NK-92 treated with Interleukin-12 subunit alpha and Interleukin-12 subunit beta, amount 100 ng/mL, for 24 hours (cell line): Measurements from ENCODE around the gene HECTD4.
"Not testable (repeated sequence)": the region's sequence is repeated elsewhere in the genome, so short reads cannot be mapped to it uniquely, and the experiment has no call there.

ENCODE experiments used
- DNase-seq: peaks from one replicate; lab custom pipeline; 2025; lab: John Stamatoyannopoulos, UW

Gene HECTD4, protein sequence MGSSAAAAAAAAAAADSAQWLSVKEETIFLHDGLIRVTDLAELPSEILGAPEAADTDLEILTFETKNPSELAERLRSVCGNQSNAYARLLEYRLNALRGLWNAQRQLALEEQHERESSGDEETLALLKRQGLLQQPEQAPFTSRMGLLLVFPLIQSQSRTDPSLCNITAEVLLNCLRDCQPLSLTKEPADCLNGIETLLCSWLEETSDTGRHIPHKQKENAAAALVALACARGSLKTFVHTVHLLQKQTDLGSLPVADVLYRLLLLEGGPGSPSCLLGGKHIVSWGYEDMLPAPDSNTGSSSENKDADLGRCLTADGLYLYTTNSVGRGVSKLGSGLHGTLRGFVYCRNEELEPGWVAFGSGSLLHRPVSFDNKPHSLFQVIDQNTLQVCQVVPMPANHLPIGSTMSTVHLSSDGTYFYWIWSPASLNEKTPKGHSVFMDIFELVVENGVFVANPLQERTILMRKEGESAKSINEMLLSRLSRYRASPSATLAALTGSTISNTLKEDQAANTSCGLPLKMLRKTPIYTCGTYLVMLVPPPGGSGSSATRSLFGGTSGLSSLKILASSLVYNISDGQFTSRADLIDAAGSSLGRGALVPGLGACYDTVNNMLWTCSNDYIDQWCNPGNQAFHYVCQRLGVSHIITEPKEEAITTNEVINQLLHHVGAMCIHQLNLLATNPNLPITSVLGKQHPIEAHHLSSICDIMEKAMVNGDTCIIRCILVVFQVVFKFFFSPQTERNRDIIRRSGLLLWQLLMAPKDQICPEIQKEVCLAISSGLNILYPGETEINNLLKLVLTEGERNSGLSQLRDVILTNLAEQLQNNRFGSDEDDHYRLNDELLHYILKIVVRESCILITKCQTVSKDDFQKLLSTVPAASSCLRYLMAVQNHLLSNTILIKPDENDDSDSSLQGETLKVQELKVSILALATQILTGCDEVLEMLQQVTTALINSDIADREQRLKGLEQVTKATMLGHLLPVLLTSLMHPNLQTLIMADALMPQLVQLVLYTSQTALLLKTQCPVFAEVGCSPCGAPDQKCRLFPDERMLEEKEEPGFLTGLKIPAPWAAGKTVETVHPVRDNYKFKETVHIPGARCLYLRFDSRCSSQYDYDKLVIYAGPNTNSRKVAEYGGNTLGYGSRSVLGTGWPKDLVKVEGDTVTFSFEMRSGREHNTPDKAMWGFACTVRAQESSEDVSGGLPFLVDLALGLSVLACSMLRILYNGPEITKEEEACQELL (N-terminal part only)

DNA sequence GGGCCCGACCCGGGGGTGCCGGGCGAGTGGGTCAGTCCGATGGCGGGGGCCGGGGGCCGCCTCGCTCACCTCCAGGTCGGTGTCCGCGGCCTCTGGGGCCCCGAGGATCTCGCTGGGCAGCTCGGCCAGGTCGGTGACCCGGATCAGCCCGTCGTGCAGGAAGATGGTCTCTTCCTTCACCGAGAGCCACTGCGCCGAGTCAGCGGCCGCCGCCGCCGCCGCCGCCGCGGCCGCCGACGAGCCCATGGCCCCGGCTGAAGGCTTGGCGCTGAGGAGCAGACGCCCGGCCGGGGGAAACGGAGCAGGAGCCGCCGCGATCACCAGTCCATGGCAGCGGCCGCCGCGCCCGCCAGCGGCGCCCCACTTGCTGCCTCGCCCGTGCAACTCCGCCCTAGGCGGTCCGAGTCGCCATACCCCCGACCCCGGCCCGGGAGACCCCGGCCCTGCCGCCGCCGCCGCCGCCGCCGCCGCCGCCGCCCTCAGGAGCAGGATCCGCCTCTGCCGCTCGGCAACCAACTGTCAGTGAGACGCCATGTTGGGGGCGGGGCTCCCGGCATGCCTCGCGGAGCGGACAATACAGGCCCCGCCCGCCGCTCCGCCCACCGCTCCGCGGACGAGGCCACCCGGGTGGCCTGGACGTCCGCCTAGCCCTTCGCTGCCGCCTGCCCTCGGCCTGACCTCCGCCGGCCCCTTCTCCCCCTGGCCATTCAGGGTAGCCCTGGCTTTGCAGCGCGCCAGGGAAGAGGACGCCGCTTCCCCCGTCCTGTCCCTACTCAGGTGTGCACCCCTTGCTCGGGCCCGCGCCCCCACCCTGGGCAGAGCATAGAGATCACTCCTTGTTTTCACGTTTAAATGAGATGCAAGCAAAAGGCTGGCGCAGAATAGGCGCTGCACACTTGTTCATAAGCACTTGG is at the start of gene HECTD4:
Gene HECTD4 (minus strand): TSS at position 549 of the 914 bp plus-strand sequence. CDS start 303 bp downstream, at position 246.
- DNase-seq: peak; percentile 86

DNA sequence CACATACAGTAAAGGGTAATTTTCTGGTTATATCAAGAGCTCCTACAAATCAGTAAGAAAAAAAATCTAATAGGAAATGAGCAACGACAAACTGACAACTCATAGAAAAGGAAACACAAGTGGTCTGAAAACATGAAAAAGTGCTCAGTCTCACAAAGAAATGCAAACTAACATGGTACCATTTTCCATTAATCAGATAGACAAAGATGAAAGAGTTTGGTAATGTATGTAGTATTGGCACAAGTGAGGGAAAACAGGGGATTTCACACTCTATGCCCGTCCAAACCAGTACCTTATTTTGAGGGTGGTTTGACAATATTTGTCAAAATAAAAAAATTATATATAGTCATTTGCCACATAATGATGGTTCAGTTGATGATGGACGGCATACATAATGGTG is 49.7 kb upstream of the HECTD4 start:
- DNase-seq: no peak

DNA sequence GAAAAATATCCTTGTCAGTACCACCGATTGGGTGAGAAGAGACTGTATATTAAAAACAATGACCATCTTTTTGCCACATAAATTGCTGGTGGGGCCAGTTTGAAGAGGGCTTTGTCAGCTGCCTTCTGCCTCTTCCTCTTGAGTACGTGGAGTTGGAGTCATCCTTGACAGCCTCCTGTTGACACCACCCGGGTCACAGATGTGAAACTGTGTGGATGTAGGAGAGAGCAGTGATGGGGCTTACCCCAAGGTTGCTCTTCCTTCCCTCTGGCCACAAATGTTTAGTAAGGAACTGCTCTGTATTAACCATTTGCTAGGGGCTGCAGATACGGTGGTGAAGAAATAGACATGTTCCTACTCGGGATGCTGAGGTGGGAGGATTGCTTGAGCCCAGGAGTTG is 48.7 kb upstream of the HECTD4 start:
- no peak for DNase-seq

DNA sequence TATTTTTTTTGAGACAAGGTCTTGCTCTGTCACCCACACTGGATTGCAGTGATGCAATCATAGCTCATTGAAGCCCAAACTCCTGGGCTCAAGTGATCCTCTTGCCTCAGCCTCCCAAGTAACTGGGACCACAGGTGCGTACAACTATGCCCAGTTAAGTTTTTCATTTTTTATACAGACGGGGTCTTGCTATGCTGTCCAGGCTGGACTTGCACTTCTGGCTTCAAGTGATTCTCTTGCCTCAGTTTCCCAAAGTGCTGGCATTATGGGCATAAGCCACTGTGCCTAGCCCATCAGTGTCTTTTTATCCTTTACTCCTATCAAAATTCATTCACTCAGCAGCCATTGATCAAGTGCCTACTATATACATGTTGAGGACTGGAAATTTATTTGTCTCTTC is 45.5 kb upstream of the HECTD4 start:
- DNase-seq: no peak

- no peak for DNase-seq
These were observed 43.6 kb upstream of the HECTD4 start for GRCh38 chr12:112425582-112426382.

DNA sequence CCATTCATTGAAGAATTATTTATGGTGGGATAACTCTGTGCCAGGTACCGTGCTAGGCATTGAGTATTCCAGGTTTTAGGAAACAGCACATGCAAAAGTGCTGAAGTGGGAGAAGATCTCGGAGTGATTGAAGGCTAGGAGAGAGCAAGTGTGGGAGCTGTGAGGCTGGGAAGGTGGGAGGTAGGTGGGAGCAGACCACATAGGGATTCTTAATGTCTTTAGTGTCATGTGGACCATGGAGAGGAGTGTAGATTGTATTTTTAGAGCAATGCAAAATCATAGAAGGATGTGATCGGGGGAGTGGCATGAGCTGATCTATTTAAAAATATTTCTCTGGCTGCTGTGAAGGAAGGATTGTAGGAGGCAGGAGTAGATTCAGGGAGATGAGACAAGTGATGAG is 41.9 kb upstream of the HECTD4 start:
- no peak for DNase-seq

DNA sequence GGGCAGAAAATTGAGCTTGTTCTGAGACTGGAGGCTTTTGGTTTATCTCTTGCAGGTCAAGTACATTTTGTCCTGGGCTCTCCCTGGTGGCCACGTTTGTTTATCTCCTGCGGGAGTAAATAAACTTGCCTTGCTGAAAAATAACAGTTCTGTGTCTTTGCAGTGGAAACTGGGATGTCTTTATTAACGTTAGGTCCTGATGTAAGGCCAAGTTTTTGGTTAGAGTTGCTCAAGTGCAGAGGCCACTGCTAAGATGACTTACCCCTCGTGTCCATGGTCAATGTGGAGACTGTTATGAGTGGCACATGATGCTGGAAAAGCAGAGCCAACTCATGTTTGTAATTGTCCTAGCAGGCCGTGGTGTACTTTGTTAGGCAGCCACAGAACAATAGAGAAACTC is 40.3 kb upstream of the HECTD4 start:
- DNase-seq: no peak

DNA sequence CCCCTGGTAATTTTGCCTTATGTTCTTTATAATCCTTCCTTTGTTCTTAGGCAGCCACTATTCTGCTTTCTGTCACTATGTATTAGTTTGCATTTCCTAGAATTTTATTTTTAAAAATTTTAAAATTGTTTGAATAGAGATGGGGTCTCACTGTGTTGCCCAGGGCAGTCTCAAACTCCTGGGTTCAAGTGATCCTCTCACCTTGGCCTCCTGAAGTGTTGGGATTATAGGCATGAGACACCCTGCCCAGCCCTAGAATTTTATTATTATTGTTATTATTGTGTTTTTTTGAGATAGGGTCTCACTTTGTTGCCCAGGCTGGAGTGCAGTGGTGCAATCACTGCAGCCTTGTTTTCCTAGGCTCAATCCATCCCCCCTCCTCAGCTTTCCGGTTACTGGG is 39.1 kb upstream of the HECTD4 start:
- no peak for DNase-seq

GRCh38 chr12:112420740-112421139 is 38.5 kb upstream of the HECTD4 start:
- no peak for DNase-seq

DNA sequence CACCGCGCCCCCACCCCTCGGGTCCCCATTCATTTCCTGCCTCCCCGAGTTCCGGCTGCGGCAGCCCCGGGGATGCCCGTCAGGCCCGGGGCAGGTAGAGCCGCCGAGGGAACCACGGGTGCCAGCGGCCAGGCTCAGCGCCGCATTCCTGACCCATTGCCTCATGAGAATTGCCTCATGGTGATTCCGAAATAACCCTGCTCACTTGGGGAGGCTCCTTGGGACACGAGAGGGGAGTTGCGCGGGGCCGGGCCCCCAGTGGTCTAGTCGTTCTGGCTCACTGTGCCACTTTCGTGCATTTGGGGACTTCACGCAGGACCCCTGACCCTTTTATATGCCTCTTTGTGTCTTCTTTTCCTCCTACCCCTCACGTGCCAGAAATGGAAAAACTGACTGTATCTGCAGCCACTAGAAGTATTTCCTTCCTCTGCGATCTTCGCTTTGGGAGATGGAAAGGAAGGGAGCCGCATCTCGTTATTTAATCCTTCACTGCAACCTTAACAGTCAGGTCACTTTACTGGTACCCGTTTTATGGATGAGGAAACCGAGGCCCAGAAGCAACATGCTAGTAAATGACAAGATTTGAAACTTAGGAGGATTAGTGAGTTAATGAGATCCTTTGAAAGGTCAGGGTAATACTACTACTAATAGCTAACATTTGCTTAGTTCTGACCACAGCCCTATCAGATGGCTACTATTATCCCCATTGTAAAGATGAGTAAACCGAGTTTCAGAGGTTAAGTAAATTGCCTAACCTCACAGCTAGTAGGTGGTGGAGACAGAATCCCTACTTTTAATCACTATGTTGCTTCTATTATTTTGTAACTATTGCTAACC is 37.3 kb upstream of the HECTD4 start:
- DNase-seq: no peak

GRCh38 chr12:112418608-112419296 is 36.5 kb upstream of the HECTD4 start, which contains the start of gene PTPN11:
PTPN11 (plus strand) TSS chr12:112418947; CDS start chr12:112419112, 165 bp downstream.
- peak; percentile 71 for DNase-seq

- DNase-seq: no peak
These were observed 36.0 kb upstream of the HECTD4 start for GRCh38 chr12:112418273-112418607.

DNA sequence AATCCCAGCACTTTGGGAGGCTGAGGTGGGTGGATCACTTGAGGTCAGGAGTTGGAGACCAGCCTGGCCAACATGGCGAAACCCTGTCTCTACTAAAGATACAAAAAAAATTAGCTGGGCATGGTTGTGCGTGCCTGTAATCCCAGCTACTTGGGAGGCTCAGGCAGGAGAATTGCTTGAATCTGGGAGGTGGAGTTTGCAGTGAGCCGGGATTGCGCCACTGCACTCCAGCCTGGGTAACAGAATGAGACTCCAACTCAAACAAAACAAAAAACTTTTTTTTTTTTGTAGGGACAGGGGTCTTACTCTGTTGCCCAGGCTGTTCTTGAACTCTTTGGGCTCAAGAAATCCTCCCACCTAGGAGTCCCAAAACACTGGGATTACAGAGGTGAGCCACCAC is 33.2 kb upstream of the HECTD4 start:
- not testable (repeated sequence) for DNase-seq

- DNase-seq: no peak
These were observed 31.8 kb upstream of the HECTD4 start for GRCh38 chr12:112413855-112414625.

DNA sequence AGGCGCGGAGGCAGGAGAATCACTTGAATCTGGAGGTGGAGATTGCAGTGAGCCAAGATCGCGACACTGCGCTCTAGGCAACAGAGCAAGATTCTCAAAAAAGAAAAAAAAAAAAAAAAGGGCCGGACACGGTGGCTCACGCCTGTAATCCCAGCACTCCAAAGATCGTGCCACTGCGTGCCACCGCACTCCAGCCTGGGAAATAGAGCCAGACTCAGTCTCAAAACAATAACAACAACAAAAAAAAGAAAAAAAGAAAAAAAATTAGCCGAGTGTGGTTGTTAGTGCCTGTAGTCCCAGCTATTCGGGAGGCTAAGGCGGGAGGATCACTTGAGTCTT is 27.6 kb upstream of the HECTD4 start:
- DNase-seq: no peak

DNA sequence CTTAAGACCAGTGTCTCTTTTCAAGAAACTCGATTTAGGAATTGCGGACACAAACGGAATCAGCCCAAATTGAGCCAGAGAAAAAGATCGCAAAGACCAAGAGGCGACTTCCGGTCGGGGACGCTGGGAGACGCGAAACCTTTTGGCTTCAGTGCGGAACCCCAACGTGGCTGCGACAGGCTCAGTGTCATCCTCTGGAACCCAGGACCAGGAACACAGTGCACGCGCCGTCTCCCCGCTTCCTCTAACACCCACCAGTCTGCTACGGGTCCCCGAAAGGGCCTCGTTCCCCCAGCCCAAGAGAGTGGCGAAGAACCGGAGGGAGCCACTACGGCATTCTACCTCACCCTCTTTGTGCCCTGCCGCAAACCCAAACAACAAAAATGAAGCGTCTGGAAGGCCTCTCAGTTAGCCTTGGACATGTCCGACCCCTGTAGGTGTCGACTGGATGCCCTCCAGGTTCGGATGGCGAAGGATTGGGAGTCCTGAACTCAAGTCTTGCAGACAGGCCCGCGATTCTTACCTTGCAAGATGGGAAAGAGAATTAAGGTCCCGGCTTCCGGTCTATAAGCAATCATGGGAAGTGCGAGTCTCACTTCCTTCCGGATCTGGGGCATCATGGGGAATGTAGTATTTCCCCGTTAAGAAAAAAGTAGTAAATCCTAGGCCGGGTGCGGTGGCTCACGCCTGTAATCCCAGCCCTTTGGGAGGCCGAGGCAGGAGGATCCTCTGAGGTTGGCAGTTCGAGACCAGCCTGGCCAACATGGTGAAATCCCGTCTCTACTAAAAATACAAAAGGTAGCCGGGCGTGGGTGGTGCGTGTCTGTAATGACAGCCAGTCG is 27.1 kb upstream of the HECTD4 start, which contains the start of gene RPL6:
Gene RPL6 (minus strand): TSS at position 542 of the 842 bp plus-strand sequence. CDS start 949 bp downstream, outside the sequence.
- DNase-seq: peak; percentile 50

GRCh38 chr12:112408621-112409020 is 26.4 kb upstream of the HECTD4 start:
- DNase-seq: no peak
